ENCODE results near the gene ADCY9.

- TF ChIP-seq, protein P1, sequence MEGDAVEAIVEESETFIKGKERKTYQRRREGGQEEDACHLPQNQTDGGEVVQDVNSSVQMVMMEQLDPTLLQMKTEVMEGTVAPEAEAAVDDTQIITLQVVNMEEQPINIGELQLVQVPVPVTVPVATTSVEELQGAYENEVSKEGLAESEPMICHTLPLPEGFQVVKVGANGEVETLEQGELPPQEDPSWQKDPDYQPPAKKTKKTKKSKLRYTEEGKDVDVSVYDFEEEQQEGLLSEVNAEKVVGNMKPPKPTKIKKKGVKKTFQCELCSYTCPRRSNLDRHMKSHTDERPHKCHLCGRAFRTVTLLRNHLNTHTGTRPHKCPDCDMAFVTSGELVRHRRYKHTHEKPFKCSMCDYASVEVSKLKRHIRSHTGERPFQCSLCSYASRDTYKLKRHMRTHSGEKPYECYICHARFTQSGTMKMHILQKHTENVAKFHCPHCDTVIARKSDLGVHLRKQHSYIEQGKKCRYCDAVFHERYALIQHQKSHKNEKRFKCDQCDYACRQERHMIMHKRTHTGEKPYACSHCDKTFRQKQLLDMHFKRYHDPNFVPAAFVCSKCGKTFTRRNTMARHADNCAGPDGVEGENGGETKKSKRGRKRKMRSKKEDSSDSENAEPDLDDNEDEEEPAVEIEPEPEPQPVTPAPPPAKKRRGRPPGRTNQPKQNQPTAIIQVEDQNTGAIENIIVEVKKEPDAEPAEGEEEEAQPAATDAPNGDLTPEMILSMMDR (IDR thresholded peaks at IDR 0.05): no peak
- no peak for TF ChIP-seq SMC3 (IDR thresholded peaks at IDR 0.05)
- TF ChIP-seq HEYL (CRISPR knock-in tag; IDR thresholded peaks at IDR 0.05): no peak
- no peak for TF ChIP-seq CEBPB (IDR thresholded peaks at IDR 0.05)
- no peak for TF ChIP-seq POLR2A (IDR thresholded peaks at IDR 0.05; ENCODE audit: low read length)
- TF ChIP-seq NR3C1 (IDR thresholded peaks at IDR 0.05): no peak
- TF ChIP-seq CHD4 (IDR thresholded peaks at IDR 0.05; ENCODE audit: borderline replicate concordance): no peak
- TF ChIP-seq MYC (IDR thresholded peaks at IDR 0.05; ENCODE audit: borderline replicate concordance, low read length): no peak
- no peak for TF ChIP-seq TP53 (CRISPR knock-in tag; IDR thresholded peaks at IDR 0.05)
- no peak for TF ChIP-seq HDAC2 (IDR thresholded peaks at IDR 0.05)
- no peak for TF ChIP-seq RFX5 (IDR thresholded peaks at IDR 0.05)
- TF ChIP-seq EP300 (IDR thresholded peaks at IDR 0.05): no peak
These were observed 89.4 kb downstream of the ADCY9 start for GRCh38 chr16:4026854-4027253.

Data from A549 (cell line).